ENCODE data around the gene LAP3.

- no peak for TF ChIP-seq POLR2AphosphoS5 (IDR thresholded peaks at IDR 0.05; ENCODE audit: borderline replicate concordance, low read depth, low read length)
- no peak for TF ChIP-seq EZH2 (IDR thresholded peaks at IDR 0.05)
- TF ChIP-seq FOXP2 (optimal IDR thresholded peaks at IDR 0.05; ENCODE audit: control extremely low read depth, extremely low read length, insufficient read depth) = no peak
Observed at GRCh38 chr4:17597517-17597916, 20.5 kb downstream of the LAP3 start.

All from SK-N-MC (cell line).